Fibroblast of skin of abdomen (primary cell): ENCODE results near the gene ARL6IP5. TPM values are rescaled to one million over a fixed set of nuclear protein-coding genes. Genes with fewer than 3 reads are reported as not detected.
A peak's percentile ranks its signal among the peaks of the same experiment; 100 is the strongest.

Experiments
- DNase-seq: peaks from one replicate; pipeline ENCODE4 v3.0.0-alpha.2; 2013
- polyA plus RNA-seq, 2 experiments: library from polyadenylated mRNA; unstranded; fragments of 120-200 nt; gene quantifications; one replicate each; pipeline ENCODE4 v1.2.1, GENCODE V29; 2013; ENCODE audit not compliant: insufficient read length in 2 of 2

ARL6IP5 gene, protein sequence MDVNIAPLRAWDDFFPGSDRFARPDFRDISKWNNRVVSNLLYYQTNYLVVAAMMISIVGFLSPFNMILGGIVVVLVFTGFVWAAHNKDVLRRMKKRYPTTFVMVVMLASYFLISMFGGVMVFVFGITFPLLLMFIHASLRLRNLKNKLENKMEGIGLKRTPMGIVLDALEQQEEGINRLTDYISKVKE
- 73.9 TPM for polyA plus RNA-seq (2013, experiment 1 of 2; ENCODE audit: insufficient read length)
- polyA plus RNA-seq (2013, experiment 2 of 2; ENCODE audit: insufficient read length), result 70.9 TPM

DNA sequence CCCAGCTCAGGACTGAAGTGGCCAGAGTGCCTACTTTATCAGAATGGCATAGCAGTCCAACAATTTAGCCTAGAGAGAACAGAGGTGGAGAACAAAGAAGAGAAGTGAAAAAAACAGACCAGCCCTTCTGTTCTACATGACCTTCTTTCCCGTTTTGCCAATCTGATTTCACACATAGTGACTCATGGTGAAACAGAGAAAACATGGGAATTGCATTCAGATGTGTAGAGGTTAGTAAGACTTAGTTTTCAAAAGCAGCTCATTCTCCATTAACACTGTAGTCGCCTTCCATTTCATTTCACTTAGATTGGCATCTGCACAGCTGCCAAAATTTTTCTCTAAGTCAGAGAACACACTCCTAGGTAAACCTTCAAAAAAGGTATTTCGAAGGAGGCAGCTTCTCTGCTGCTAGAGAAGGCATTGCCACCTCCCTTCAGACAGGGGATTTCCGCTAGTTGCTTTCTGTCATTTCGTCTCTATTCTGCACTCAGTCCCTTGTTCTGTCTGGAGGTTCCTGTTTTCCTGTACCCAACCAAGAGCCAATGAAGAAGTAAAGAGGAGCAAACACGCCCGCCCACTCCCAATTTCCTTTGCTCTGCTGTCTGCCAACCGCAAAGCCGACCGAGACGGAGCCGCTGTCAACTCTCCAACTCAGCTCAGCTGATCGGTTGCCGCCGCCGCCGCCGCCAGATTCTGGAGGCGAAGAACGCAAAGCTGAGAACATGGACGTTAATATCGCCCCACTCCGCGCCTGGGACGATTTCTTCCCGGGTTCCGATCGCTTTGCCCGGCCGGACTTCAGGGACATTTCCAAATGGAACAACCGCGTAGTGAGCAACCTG, at the start of gene ARL6IP5:
TSS of gene ARL6IP5 (plus strand) at position 612 of the 842 bp plus-strand sequence. CDS start at position 723, 111 bp downstream.
- peak; percentile 93 for DNase-seq

DNA sequence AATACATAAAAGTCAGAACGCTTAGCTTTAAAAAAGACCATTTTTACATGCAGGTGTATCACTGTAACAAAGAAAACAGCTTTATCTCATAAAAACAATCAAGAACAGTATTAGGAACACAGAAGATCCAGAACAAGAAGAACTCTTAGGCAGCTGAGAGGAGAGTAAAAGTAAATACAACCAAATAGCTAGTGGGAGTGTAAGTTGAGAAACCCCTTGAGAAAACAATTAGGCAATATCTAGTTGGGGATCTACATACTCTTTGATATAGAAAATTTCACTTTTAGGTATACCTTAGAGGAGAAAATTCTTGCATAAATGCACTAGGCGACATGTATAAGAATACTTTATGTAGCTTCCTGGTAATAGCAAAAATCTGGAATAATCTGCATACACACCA, 40.1 kb upstream of the ARL6IP5 start:
- DNase-seq, result no peak

DNA sequence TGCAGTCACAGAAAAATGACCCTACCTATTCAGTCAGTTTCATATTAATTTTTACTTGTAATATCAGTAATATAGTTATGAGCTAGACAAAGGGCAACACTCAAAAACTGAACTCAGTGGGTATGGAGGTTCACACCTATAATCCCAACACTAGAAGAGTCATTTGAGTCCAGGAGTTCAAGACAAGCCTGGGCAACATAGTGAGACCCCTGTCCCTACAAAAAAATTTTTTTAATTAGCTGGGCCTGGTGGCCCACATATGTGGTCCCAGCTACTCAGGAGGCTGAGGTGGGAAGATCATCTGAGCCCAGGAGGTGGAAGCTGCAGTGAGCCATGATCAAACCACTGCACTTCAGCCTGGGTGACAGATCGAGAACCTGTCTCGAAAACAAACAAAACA, 35.7 kb upstream of the ARL6IP5 start:
- no peak for DNase-seq

DNA sequence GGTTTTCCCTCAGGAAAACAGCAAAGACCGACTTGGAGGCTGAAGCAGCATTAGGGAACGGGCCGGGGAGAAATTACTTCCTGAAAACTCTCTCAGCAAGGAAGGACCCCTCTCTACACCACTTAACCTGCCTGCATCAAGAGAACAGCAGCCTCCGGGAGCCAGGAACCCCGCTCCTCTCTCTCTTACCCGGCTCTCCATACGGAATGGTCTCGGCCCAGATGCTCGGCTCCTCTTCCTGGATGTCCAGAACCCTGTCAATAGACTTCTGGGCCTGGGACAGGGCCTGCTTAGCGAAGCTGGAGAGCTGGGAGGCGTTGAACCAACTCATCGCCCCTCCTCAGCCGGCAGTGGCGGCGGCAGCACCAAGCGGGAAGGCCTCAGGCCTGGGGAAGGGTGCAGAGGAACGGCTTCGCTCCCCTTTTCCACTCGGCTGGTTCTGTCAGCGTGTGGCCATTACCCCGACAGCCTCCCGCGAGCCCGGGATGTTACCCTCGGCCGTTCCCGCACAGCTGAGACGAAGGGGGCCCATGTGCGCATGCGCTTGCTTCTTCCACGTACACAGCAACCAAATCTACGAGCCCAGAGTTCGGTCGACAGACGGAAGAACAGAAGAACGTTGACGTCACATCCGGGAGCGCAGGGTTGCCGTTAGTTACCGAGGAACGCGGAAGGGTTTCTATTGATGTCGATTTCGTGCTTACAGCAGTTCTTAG, 32.8 kb upstream of the ARL6IP5 start, which contains the start of gene TMF1:
TSS of gene TMF1 (minus strand) at position 578 of the 716 bp plus-strand sequence. CDS start at position 331, 247 bp downstream.
- peak; percentile 99 for DNase-seq

DNA sequence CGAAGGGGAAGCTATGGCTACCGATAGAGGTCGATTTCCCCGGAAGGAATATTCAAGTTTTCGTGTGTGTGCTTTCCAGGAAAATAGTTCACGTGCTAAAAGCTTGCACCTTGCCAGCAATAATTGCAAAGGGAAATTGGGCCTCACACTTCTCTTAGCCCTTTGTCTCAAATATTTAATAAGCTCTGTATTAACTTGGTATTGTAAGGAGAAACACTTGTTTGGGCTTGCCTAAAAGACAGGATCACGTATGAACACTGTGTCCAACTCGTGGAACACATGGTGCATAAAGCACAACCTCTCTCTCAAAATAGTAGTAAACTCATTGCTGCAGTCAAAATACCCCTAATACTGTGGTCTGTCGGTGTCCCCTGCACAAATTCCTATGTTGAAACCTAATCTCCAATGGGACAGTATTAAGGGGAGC, 32.3 kb upstream of the ARL6IP5 start:
- DNase-seq, result no peak

DNA sequence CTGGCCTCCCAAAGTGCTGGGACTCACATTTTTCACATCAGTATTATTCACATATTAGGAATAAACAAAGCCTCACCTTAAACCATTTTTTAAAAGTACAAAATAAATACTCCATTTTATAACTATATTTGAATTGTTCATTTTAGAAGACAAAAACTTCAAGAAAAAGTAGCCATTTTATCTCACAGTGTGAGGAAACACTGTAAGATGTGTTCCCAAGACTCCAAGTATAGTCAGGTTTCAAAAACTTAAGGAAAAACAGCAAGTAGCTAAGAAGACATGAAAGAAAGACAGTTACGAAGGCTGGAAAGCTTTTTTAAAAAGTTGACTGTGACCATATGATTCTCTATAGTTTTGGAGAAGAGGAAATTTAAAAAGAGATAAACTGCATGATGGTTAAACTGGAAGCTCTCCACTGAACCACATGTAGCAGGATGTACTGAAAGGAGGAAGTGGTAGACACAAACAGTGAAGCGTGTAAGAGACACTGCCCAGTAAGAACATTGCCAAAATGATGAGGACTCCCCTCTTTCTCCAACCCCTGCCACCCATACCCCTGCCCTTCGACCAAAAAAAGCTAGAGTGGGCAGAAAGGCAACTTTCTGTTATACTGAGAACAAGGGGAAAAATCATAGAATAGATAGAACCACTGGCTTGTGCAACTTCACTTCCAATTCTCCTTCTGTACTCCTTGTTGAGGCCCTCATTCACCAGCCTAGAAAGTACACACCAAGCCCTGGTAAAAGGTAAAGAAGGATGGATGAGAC, 26.4 kb upstream of the ARL6IP5 start:
- no peak for DNase-seq

DNA sequence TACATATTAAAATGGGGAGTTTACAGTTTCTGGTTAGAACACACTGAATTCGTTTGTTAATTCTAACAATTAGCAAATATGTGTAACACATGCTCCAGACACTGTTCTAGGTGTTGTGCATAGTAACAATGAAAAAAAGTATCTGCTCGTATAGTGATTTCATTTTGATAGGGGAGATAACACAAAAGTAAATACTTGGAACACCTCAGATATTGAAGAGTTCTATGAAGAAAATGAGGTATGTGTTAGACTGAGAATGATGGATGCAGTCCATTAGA, 25.9 kb upstream of the ARL6IP5 start:
- no peak for DNase-seq

DNA sequence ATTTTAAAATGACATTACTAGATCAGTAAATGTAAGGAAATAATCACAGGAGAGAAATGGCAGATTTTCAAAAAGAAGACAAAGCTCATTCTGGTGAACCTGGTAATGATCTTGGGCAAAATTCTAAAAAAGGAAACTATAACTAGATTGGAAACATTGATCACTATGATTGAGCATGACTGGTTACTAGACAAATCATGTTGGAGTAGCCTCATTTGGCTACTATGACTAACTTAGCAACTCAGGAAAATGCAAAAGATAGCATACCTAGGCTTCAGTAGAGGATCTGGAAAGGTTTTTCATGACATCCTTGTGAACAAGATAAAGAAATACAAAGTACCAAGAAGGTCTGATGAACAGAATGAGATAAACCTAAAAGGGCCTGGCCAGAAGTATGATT, 25.0 kb upstream of the ARL6IP5 start:
- no peak for DNase-seq

DNA sequence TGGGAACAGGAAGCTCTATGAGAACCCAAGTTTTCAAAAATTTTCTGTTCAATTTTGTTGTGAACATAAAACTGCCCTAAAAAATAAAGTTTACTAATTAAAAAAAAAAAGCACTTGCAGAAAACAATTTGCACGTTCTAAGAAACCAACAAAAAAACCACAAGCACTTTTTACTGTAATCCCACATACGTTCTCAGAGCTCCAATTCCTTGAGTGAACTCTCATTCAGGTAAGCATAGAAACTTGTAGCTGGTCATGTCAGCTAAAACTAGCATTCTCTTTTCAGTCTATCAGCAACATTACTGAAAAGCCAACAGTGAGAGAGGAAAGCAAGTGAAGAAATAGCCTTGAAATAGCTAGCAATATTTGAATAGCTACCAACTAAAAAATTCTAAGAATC, 21.1 kb upstream of the ARL6IP5 start:
- no peak for DNase-seq

DNA sequence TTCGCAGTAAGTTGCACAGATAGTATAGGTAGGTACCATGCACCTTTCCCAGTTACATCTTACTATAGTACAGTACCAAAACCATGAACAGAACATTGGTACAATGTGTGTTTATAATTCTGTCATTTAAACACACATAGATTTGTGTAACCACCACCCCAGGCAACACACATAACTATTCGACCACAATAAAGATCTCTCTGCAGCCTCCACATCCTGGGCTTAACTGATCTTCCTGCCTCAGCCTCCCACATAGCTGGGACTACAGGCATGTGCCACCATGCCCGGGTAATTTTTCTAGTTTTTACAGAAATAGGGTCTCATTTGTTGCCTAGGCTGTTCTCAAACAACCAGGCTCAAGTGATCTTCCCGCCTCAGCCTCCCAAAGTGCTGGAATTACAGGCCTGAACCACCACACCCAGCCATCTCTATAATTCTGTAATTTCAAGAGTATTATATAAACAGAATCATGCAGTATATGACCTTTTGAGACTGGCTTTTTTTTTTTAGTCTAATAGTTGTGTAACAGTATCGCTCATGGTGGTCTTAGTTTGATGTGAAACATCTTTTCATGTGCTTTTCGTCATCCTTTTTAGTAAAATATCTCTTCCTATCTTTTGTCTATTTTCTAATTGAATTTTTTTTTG, 19.3 kb upstream of the ARL6IP5 start:
- DNase-seq, result no peak

DNA sequence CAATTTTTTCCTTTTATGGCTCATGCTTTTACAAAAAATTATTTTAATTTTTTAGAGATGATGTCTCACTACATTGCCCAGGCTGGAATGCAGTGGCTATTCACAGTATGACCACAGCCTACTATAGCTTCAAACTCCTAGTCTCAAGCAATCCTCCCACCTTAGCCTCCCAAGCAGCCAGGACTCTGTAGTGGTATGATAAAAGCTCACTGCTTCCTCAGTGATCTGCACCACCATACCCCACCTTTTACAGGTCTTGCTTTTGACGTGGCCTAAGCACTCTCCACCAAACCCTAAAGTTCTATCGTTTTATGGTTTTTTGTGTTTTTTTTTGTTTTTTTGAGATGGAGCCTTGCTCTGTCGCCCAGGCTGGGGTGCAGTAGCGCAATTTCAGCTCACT, 18.6 kb upstream of the ARL6IP5 start:
- DNase-seq, result no peak

DNA sequence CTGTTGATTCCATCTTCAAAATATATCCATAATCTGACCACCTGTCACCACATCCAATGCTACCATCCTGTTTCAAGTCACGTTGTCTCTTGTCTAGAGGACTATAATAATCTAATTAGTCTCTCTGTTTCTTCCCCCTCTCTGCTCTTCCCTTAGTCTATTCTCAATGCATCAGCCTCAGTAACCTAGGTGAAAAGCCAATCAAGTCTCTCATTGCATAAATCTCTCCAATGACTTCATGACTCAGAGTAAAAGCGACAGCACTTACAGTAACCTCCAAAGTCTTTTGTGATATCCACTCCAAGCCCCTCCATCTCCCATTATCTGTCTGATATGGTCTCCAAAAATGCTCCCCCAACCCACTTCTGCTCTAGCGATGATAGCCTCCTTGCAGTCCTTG, 11.8 kb upstream of the ARL6IP5 start:
- no peak for DNase-seq

DNA sequence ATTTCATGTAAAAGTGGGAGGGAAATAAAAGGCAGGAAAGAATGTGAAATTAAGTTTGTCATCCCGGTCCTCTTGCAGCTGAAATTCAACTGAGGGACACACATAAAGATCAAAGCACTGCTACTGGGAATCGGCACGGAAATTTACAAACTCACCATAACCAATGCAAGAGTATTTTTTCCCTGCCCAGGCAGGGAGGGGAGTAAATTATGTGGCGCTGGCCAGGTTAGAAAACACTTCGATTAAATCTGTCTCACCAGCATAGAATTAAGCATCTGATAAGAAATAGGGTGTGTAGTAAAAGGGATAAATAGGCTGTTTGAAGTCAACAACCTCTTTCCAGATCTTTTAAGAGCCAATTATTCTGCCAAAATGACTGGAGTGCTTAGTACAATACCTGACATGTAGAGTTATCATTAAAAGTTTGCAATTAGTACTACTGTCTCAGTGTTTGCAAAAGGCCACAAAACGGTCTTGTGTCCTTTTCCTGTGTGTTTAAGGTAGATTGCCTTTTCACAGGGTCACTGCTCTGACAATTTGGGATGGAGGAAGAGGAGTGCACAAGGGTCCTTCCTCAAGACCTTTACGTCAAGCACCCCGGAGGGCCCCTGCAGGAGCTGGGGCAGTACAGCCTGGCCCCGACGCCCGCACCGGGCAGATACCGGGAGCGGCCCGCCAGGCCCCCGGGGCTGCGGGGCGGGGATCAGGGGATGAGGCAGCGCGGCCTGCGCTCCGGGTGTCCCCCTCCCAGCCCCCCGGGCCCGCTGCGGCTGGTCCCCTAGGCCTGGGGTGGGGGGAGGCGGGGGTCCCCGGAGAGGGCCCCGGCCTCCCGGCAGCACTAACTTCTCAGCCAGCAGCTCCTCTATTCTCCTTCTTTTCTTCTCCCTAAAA, 5.2 kb upstream of the ARL6IP5 start:
- DNase-seq, result no peak

DNA sequence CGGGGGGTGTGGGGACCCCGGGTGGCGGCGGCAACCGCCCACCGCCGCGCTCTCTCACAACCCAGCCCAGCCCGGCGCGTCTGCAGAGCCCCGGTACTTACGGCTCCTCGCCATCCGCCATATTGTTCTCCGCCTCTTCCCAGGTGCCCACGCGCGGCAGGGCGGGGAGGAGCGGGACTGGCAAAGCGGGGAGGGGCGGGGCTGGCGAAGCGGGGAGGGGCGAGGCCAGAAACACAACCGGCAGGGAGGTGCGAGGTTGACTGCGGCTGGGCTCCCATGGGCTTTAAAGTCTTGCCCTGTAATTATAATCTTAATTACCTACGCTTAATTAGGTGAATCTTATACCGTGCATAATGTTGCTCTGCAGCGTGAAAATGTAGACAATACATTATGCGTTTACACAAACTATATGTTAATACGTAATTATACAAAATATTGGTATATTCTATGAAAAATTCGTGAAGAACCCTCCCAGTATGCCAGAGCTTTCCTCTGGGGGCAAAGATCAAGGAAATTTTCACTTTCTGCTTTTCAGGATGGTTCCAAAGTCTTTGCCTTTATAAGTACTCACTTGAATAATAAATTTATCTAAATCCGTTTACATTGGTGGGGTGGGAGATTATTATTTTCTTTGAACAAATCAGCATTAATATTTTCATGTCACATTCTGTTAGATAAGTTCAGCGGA, 4.4 kb upstream of the ARL6IP5 start, which contains the start of gene UBA3:
TSS of gene UBA3 (minus strand) at position 133 of the 688 bp plus-strand sequence. CDS start at position 121, 12 bp downstream.
- peak; percentile 87 for DNase-seq

DNA sequence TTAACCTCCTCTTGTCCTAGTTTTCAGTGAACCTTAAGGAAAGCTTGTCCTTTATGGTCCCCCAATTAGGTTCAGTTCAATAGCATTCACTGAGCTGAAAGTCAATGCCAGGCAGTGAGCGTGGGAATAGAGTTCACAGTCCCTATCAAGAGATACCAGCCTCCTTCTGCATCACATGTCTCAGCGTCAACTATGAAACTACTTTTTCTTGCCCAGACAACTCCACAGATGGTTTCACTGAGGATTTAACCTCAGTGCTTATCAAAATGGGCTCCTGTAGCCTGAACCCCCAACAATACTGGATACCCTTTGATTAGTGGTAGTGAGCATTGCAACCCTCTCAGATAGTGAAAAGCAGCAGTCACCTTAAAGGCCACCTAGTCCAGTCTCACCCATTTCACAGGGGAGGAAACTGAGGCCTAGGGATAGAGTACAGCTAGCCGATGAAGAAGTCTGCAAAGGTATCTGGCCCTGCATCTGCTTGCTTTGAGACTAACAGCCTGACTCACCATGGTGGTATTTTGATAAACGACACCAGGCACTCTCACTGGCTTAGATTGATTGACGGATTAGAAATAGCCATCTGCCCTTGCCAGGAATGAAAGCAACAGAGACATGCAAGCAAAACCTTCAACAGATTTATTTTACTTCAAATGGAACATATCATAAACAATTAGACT, 3.0 kb upstream of the ARL6IP5 start:
- peak; percentile 38 for DNase-seq

DNA sequence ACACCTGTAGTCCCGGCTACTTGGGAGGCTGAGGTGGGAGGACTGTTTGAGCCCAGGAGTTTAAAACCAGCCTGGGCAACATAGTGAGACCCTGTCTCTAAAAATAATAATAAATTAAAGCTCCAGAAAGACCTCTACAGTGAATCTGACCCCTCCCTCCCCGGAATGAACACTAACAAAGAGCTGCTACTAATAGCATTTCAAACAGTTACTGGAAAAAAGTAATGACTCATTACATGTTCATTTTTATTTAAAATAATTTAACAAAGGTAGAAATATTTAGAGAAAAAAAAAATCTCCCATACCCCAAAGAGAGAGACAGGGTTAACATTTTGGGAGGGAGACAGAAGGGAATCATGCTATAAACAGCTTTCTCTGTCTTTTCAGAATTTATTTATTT, 2.4 kb upstream of the ARL6IP5 start:
- DNase-seq, result no peak

DNA sequence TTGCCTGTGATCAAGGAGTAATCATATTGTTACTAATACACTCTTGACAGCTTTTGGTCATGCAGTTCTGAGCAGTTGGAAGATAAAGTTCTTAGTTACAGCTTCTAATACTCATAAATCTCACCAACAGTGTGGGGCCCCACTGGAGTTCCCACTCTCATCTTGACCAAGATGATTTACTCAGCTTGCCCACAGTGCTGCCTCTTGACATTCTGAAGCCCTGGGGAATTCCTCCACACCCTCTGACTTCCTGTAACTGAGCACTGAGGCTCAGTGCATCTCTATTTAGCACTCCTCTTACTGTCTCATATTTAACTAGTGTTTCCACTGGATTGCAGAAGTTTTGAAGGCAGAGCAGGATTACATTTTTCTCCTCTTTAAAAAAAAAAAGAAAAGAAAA, 1.9 kb upstream of the ARL6IP5 start:
- DNase-seq, result peak; percentile 91

DNA sequence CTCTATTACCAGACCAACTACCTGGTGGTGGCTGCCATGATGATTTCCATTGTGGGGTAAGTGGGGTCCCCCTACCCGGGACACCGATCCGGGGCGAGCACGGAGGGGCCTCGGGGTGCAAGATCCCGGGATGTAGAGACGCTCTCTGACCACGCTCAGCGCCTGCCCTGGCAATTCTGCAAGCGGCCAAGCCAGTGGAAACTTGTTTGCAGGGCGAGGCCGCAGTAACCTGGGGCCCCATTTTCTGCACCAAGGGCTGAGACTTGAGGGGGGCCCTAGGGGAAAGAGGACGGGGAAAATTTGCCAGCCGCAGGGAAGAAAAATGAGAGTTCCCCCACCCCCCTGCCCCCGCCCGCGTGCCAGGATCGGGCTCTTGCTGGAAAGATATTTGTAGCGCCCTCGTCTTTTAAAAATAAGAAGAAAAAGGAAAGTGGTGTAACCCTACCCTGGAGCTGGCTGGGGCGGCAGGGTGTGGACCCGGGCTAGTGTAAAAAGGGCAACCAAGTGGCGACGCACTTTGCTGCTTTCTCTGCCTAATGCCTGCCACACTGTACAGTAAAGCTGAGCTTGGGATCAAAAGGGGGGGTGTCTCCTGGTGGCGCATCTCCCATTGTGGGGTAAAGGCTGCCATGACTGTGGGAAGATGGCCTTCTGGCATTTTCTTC, 563 bp downstream of the ARL6IP5 start:
- no peak for DNase-seq
